GM21825 (cell line): ENCODE measurements around the gene COL6A3.

Source experiments
- ATAC-seq: cut with Tn5 transposase; IDR thresholded peaks from one replicate; pipeline ENCODE4 v1.9.1; 2021; ENCODE audit warnings: mild to moderate bottlenecking, moderate library complexity; ENCODE audit not compliant: unreplicated experiment

Gene COL6A3, protein sequence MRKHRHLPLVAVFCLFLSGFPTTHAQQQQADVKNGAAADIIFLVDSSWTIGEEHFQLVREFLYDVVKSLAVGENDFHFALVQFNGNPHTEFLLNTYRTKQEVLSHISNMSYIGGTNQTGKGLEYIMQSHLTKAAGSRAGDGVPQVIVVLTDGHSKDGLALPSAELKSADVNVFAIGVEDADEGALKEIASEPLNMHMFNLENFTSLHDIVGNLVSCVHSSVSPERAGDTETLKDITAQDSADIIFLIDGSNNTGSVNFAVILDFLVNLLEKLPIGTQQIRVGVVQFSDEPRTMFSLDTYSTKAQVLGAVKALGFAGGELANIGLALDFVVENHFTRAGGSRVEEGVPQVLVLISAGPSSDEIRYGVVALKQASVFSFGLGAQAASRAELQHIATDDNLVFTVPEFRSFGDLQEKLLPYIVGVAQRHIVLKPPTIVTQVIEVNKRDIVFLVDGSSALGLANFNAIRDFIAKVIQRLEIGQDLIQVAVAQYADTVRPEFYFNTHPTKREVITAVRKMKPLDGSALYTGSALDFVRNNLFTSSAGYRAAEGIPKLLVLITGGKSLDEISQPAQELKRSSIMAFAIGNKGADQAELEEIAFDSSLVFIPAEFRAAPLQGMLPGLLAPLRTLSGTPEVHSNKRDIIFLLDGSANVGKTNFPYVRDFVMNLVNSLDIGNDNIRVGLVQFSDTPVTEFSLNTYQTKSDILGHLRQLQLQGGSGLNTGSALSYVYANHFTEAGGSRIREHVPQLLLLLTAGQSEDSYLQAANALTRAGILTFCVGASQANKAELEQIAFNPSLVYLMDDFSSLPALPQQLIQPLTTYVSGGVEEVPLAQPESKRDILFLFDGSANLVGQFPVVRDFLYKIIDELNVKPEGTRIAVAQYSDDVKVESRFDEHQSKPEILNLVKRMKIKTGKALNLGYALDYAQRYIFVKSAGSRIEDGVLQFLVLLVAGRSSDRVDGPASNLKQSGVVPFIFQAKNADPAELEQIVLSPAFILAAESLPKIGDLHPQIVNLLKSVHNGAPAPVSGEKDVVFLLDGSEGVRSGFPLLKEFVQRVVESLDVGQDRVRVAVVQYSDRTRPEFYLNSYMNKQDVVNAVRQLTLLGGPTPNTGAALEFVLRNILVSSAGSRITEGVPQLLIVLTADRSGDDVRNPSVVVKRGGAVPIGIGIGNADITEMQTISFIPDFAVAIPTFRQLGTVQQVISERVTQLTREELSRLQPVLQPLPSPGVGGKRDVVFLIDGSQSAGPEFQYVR (N-terminal part only)

DNA sequence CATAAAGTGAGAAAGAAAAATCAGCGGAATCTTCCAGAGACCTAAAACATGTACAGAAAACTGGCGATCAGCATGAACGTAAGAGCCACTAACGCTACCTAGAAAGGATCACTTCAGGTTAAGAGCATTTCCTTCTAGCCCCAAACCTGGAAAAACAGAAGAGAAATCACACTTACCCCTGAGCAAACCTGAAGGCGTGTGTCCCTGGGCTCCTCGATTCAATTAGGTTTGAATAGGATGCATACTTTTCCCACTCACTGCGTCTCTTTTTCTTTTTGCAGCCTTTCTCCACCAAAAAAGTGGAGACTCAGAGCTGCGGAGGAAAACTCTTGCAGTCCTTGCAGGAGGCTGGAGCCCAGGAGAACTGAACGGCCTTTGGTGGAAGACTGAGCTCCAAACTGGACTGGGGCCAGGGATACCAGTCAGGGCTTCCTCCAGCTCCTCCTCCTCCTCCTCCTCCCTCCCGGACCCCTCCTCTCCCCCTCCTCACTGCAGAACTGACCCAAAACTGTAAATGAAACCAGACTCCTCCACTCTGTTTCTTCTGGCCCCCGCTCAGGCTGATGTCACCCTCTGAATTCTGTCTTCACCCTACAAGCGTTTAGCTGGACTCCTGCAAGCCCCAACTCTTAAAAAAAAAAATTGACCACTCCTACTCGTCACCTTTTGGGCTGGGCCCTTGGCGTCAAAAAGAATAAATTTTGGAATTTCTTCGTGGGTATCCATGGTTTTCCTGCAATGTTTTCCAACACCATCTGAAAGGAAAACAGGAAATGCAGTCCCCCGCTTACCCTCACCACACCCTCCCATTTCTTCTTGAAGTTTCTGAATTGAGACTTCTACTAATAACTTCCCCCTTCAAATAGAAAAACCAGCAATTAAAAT, at the start of gene COL6A3:
TSS of gene COL6A3 (minus strand) at position 388 of the 885 bp plus-strand sequence. CDS start 17,347 bp downstream, outside the sequence.
- ATAC-seq = no peak

DNA sequence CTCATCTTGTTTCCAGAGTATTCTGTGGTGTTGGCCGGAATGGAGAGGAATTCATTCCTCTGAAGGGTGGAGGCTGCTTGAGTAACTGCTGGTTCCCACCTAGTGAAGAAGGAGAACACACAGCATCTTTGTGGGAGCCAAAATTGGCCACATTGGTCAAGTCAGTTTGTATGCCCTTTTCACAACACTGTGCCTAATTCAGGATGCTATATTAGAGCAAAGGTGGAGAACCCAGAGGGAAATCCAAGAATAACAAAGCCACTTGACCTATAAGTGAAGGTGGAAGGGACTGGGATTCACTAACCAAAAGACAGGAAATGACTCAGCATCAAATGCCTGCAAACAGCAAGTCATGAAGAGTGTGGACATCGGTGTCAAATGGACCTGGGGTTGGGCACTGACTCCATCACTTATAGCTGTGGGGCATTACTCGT, 45.8 kb upstream of the COL6A3 start:
- ATAC-seq = no peak

DNA sequence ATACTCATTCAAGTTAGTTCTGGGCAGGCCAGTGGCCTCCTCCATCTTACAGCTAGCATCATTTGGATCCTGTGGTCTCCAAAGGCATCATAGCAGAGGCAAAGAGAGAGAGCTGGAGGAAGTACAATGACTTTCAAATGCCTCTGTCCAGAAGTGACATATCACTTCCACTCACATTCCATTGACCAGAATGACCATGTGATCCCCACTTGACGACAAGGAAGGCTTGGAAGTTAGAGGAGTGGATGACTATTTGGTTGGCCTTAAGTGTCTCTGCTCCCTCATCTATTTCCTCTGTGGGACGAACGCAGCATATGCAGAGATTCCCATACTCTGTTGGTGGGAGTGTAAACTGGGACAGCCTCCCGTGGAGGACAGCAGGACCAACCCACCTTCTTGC, 45.3 kb upstream of the COL6A3 start:
- no peak for ATAC-seq

DNA sequence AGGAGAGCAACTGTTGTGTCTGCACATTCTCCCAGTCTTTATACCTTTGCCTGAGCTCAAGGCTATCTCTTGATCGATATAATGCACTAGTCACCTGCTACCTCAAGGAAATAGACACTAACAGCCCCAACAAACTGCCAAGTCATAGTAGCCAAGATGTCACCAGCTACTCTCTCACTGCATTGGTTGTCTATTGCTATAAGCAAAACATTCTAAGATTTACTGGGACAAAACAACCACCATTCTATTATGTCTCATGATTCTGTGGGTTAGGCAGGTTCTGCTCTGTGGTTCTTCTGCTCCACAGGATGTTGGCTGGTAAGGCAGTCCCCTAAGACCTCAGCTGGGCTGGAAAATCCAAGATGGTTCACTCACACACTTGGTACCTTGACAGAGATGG, 44.6 kb upstream of the COL6A3 start:
- no peak for ATAC-seq

DNA sequence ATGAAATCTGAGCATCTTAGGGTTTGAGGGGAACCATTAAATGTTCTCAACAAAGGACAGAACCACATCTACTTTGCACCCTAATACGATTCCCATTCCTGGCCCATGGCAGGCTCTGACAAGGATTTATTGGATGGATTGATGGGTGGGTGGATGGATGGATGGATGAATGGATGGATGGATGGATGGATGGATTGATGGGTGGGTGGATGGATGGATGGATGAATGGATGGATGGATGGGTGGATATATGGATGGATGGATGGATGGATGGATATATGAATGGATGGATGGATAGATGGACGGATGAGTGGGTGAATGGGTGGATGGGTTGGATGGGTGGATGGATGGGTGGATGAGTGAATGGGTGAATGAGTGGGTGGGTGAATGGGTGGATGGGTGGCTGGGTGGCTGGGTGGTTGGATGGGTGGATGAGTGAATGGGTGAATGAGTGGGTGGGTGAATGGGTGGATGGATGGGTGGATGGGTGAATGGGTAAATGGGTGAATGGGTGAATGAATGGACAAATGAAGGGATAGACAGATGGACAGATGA, 43.5 kb upstream of the COL6A3 start:
- no peak for ATAC-seq

- ATAC-seq = no peak
Observed at GRCh38 chr2:237456200-237456843, 42.4 kb upstream of the COL6A3 start.

- no peak for ATAC-seq
Observed at GRCh38 chr2:237455764-237456163, 41.8 kb upstream of the COL6A3 start.

DNA sequence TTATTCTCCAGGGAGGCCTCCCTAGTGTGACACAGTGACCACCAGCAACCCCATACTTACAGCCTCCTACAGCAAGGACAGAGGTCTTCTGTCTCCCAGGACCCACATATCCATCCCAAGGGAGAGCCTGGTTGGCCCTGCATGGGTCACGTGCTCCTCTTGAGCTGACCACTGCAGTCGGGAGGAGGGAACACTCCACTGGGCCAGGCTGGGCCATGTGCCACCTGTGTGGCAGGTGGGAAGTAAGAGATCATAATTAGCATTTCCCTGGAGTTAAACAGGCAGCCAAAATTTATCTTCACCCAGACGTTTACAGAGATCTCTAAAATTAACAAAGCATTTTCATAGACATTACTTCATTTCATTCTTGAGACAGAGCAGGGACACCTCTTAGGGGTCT, 39.7 kb upstream of the COL6A3 start:
- no peak for ATAC-seq

DNA sequence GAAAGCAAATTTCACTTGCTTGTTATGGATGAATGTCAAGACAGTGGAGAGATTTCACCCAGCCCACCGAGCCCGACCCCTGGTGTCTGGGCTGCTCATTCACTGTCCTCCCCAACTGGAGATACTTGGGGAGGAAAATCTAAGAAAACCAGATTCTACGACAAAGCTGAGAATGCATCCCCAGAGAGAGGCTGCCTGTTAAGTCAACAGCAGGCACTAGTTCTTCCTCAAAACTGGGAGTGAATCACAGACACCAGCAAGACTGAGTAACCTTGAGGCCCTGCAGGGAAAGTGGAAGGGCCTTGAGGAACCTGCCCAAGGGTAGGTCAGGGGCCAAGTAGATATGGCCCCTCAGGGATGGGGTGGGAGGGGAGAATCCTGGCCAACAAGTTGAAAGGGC, 38.9 kb upstream of the COL6A3 start:
- ATAC-seq = no peak

- no peak for ATAC-seq
Observed at GRCh38 chr2:237451643-237452469, 37.9 kb upstream of the COL6A3 start.

GRCh38 chr2:237450583-237450982, 36.6 kb upstream of the COL6A3 start:
- no peak for ATAC-seq

- ATAC-seq = no peak
Observed at GRCh38 chr2:237450108-237450507, 36.1 kb upstream of the COL6A3 start.

- no peak for ATAC-seq
Observed at GRCh38 chr2:237449193-237449881, 35.4 kb upstream of the COL6A3 start.

DNA sequence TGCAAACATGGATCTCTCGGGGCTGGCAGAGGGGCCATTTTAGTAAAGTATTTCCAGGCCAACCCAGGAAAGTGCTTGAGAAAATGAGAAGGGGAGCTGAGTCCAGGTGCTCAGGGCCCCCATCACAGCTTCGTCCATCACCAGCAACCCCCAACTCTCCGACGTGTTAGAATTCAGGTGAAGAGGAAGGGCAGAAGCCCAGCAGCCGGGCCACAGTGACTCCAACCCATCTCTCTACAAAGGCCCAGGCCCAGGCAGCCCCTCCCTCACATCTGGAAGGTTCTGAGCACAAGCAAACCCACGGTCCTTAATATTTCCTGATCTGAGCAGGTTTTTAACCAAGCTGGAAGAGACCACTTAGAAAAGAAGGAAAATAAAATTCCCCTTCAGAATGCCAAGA, 34.7 kb upstream of the COL6A3 start:
- no peak for ATAC-seq

DNA sequence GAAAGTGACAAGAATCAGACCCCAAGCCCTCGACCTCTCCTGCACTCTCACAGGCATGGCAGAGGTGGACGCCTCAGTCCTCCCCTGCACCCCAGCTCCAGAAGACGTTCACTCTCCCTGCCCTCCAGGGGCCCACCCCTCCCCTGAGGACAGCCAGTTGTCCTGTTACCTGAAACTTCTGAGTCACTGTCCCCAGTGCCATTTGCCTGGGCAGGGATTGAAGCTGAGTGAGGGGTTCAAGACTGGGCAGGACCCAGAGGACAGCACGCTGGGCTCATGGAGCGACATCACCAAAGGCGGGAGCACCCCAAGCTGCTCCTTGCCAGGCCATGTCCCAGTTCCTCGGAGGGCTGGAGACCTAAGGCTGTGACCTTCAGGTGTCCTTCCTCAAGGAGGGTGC, 34.2 kb upstream of the COL6A3 start:
- no peak for ATAC-seq

DNA sequence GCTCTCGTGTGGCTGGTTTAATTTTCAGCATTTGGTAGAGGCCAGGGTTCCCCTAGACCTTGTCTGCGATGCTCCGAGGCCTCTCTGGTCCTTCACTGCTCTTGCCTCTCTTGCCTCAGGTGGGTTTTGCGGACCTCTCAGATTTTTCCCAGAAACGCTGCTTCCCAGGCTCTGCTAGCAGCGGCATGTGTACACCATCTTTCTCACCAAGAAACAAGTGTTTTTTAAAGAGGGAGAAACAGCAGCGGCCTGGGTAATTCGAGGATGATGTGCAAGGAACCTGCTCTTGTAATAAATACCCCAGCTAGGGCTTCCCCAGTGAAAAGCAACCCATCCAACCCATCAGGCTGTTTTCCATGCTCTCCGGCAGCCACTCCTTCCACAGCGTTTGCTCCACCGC, 33.5 kb upstream of the COL6A3 start:
- ATAC-seq = no peak

DNA sequence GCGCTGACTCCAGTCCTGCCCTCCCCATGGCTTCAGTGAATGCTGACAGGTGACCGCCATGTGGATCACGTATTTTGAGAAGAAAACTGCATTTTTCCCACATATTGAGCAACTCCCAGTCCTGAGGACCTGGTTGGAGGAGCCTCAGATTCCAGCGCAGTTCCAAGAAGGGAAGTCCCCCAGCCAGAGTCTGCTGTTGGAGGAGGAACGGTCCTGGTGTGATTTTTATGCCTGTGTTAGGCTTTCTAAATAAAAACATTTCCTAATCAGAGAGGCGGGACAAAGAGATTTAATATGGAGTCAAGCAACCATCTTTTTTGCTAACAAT, 32.3 kb upstream of the COL6A3 start:
- ATAC-seq = no peak
